DOHH2 (cell line): ENCODE measurements around the gene UNG.

Source experiments
- EZH2phosphoT487 ChIP-seq: fragments of 200-600 bp; sonication (generic); IDR thresholded peaks from 2 replicates; pipeline ENCODE4 v1.6.1; 2017; ENCODE audit warnings: borderline replicate concordance, mild to moderate bottlenecking, antibody characterized with exemption, low read length, moderate library complexity, mixed read lengths
- TF ChIP-seq, protein P1 (sequence below): fragments of 200-600 bp; sonication (generic); IDR thresholded peaks from one replicate; pipeline ENCODE4 v1.5.1; 2014; ENCODE audit warnings: antibody characterized with exemption, mild to moderate bottlenecking, low read depth, low read length; ENCODE audit not compliant: poor library complexity, severe bottlenecking

DNA sequence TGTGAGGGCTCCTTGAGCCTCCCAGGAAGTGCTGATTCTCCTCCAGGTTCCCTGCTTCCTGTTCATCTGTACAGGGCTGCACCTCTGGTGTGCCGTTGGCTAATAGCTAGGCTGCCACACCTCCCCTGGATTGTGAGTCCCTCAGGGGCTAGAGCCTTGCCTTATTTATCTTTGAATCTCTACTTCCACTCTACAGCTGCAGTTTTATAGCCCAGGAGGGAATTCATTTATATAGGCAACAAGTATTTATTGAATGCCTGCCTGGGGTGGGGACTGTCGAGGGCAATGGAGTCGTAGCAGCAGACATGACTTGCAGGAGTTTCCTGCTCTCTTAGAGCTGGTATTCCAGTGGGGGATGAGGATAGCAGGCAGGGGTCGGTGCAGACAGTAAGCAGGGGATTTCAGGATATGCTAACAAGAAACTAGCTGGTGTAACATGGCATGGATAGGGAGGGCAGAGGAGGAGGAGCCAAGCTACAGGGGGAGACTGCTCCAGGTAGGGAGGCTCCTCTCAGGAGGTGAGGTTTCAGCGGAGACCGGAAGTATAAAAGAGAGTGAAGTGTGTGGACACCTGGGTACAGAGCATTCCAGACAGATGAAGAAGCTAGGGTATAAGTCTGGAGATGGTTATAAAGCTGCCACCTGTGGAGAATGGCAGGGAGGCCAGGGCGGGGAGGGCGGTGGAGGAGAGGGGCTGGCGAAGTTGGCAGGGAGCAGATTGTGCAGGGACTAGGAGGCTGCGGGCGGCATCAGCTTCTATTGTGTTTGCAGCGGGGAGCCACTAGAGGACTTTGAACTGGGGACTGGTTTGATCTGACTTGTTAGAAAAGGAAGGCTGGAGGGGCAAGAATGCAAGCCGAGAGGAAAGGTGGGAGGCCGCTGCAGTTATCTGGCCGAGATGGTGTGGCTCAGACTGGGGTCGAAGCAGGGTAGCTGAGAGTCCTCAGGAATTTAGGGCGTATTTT, 27.8 kb upstream of the UNG start:
- TF ChIP-seq, protein P1, sequence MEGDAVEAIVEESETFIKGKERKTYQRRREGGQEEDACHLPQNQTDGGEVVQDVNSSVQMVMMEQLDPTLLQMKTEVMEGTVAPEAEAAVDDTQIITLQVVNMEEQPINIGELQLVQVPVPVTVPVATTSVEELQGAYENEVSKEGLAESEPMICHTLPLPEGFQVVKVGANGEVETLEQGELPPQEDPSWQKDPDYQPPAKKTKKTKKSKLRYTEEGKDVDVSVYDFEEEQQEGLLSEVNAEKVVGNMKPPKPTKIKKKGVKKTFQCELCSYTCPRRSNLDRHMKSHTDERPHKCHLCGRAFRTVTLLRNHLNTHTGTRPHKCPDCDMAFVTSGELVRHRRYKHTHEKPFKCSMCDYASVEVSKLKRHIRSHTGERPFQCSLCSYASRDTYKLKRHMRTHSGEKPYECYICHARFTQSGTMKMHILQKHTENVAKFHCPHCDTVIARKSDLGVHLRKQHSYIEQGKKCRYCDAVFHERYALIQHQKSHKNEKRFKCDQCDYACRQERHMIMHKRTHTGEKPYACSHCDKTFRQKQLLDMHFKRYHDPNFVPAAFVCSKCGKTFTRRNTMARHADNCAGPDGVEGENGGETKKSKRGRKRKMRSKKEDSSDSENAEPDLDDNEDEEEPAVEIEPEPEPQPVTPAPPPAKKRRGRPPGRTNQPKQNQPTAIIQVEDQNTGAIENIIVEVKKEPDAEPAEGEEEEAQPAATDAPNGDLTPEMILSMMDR, result no peak
- TF ChIP-seq EZH2phosphoT487, result no peak
